ENCODE data around the gene CD302. TPM values are rescaled to one million over a fixed set of nuclear protein-coding genes. Genes with fewer than 3 reads are reported as not detected.
"Not testable (repeated sequence)": the region's sequence is repeated elsewhere in the genome, so short reads cannot be mapped to it uniquely, and the experiment has no call there.

CD302 gene
- polyA plus RNA-seq, 4 donors = 12.1 to 36.6 (median 23.2) TPM

- WGBS, 3 donors = 65 to 92% (median 82%) methylated on average over 1 of the region's 1 CpG
- Histone ChIP-seq H3K4me3 (ENCODE audit: low read depth in 1 of 3, low read length in 3 of 3) (no peak overlapping the region), H3K36me3 (ENCODE audit: control insufficient read depth in 3 of 3, insufficient read depth in 2 of 3, low read depth in 1 of 3, low read length in 3 of 3) (no peaks in the 10 kb centered on the region), H3K27me3 (ENCODE audit: control insufficient read depth in 3 of 3, insufficient read depth in 3 of 3, low read length in 3 of 3) (no peaks in the 10 kb centered on the region), H3K9me3 (ENCODE audit: control insufficient read depth in 2 of 2, insufficient read depth in 1 of 2, low read depth in 1 of 2, low read length in 1 of 2) (no peaks in the 10 kb centered on the region), H3K4me1 (ENCODE audit: control insufficient read depth in 3 of 3, insufficient read depth in 2 of 3, low read depth in 1 of 3, low read length in 2 of 3) (peaks cover 11 to 31% (median 12%) of the 10 kb centered on the region in 3 donors), H3K27ac (ENCODE audit: low read depth in 1 of 3, low read length in 2 of 3) (no peak overlapping the region)
- DNase-seq (no peak), FAIRE-seq (no peak)
These were observed 6.0 kb downstream of the CD302 start for GRCh38 chr2:159792036-159792435.

- DNase-seq = no peak
- WGBS, 3 donors = 26 to 47% (median 36%) methylated on average over 1 of the region's 1 CpG
These were observed 7.7 kb downstream of the CD302 start for GRCh38 chr2:159790323-159790722.

GRCh38 chr2:159788253-159788652 lies 9.8 kb downstream of the CD302 start:
- Histone ChIP-seq H3K4me1 (ENCODE audit: control insufficient read depth in 3 of 3, insufficient read depth in 2 of 3, low read depth in 1 of 3, low read length in 2 of 3) (peaks cover 3 to 15% (median 5%) of the 10 kb centered on the region in 3 donors), H3K9me3 (ENCODE audit: control insufficient read depth in 2 of 2, insufficient read depth in 1 of 2, low read depth in 1 of 2, low read length in 1 of 2) (no peaks in the 10 kb centered on the region), H3K36me3 (ENCODE audit: control insufficient read depth in 3 of 3, insufficient read depth in 2 of 3, low read depth in 1 of 3, low read length in 3 of 3) (no peaks in the 10 kb centered on the region), H3K27me3 (ENCODE audit: control insufficient read depth in 3 of 3, insufficient read depth in 3 of 3, low read length in 3 of 3) (no peaks in the 10 kb centered on the region), H3K4me3 (ENCODE audit: low read depth in 1 of 3, low read length in 3 of 3) (no peak overlapping the region), H3K27ac (ENCODE audit: low read depth in 1 of 3, low read length in 2 of 3) (no peak overlapping the region)
- DNase-seq = peak; percentile 39 to 54
- WGBS, 3 donors = 55 to 77% (median 76%) methylated on average over 3 of the region's 3 CpGs
- FAIRE-seq = no peak

More at GRCh38 chr2:159790323-159790722, 7.7 kb downstream of the CD302 start:
- FAIRE-seq = no peak
- Histone ChIP-seq H3K4me3 (ENCODE audit: low read depth in 1 of 3, low read length in 3 of 3) (no peak overlapping the region), H3K27me3 (ENCODE audit: control insufficient read depth in 3 of 3, insufficient read depth in 3 of 3, low read length in 3 of 3) (no peaks in the 10 kb centered on the region), H3K27ac (ENCODE audit: low read depth in 1 of 3, low read length in 2 of 3) (no peak overlapping the region), H3K36me3 (ENCODE audit: control insufficient read depth in 3 of 3, insufficient read depth in 2 of 3, low read depth in 1 of 3, low read length in 3 of 3) (no peaks in the 10 kb centered on the region), H3K4me1 (ENCODE audit: control insufficient read depth in 3 of 3, insufficient read depth in 2 of 3, low read depth in 1 of 3, low read length in 2 of 3) (peaks cover 5 to 22% (median 6%) of the 10 kb centered on the region in 3 donors), H3K9me3 (ENCODE audit: control insufficient read depth in 2 of 2, insufficient read depth in 1 of 2, low read depth in 1 of 2, low read length in 1 of 2) (no peaks in the 10 kb centered on the region)

- not testable (repeated sequence) for H3K27ac ChIP-seq (ENCODE audit: low read depth in 1 of 3, low read length in 2 of 3); FAIRE-seq; H3K4me3 ChIP-seq (ENCODE audit: low read depth in 1 of 3, low read length in 3 of 3); DNase-seq; H3K4me1 ChIP-seq (ENCODE audit: control insufficient read depth in 3 of 3, insufficient read depth in 2 of 3, low read depth in 1 of 3, low read length in 2 of 3); H3K36me3 ChIP-seq (ENCODE audit: control insufficient read depth in 3 of 3, insufficient read depth in 2 of 3, low read depth in 1 of 3, low read length in 3 of 3); H3K27me3 ChIP-seq (ENCODE audit: control insufficient read depth in 3 of 3, insufficient read depth in 3 of 3, low read length in 3 of 3); H3K9me3 ChIP-seq (ENCODE audit: control insufficient read depth in 2 of 2, insufficient read depth in 1 of 2, low read depth in 1 of 2, low read length in 1 of 2)
- 88 to 92% (median 91%) methylated on average over 6 of the region's 6 CpGs for WGBS, 3 donors
These were observed 10.4 kb downstream of the CD302 start for GRCh38 chr2:159787647-159788046.

GRCh38 chr2:159786938-159787337 lies 11.1 kb downstream of the CD302 start:
- 77 to 87% (median 79%) methylated on average over 2 of the region's 2 CpGs for WGBS, 3 donors
- DNase-seq (no peak), FAIRE-seq (peak; percentile 73)

GRCh38 chr2:159785195-159785594 lies 12.8 kb downstream of the CD302 start:
- Histone ChIP-seq H3K9me3 (ENCODE audit: control insufficient read depth in 2 of 2, insufficient read depth in 1 of 2, low read depth in 1 of 2, low read length in 1 of 2) (no peaks in the 10 kb centered on the region), H3K36me3 (ENCODE audit: control insufficient read depth in 3 of 3, insufficient read depth in 2 of 3, low read depth in 1 of 3, low read length in 3 of 3) (no peaks in the 10 kb centered on the region), H3K4me3 (ENCODE audit: low read depth in 1 of 3, low read length in 3 of 3) (no peak overlapping the region), H3K27me3 (ENCODE audit: control insufficient read depth in 3 of 3, insufficient read depth in 3 of 3, low read length in 3 of 3) (no peaks in the 10 kb centered on the region), H3K27ac (ENCODE audit: low read depth in 1 of 3, low read length in 2 of 3) (no peak overlapping the region), H3K4me1 (ENCODE audit: control insufficient read depth in 3 of 3, insufficient read depth in 2 of 3, low read depth in 1 of 3, low read length in 2 of 3) (peaks cover 0 to 2% (median 0%) of the 10 kb centered on the region in 3 donors)
- FAIRE-seq (no peak), DNase-seq (no peak)
- 90 to 93% (median 91%) methylated on average over 3 of the region's 3 CpGs for WGBS, 3 donors

More at GRCh38 chr2:159786938-159787337, 11.1 kb downstream of the CD302 start:
- Histone ChIP-seq H3K9me3 (ENCODE audit: control insufficient read depth in 2 of 2, insufficient read depth in 1 of 2, low read depth in 1 of 2, low read length in 1 of 2) (no peaks in the 10 kb centered on the region), H3K36me3 (ENCODE audit: control insufficient read depth in 3 of 3, insufficient read depth in 2 of 3, low read depth in 1 of 3, low read length in 3 of 3) (no peaks in the 10 kb centered on the region), H3K4me3 (ENCODE audit: low read depth in 1 of 3, low read length in 3 of 3) (no peak overlapping the region), H3K4me1 (ENCODE audit: control insufficient read depth in 3 of 3, insufficient read depth in 2 of 3, low read depth in 1 of 3, low read length in 2 of 3) (peaks cover 0 to 3% (median 2%) of the 10 kb centered on the region in 3 donors), H3K27ac (ENCODE audit: low read depth in 1 of 3, low read length in 2 of 3) (no peak overlapping the region), H3K27me3 (ENCODE audit: control insufficient read depth in 3 of 3, insufficient read depth in 3 of 3, low read length in 3 of 3) (no peaks in the 10 kb centered on the region)

GRCh38 chr2:159784744-159785143 lies 13.3 kb downstream of the CD302 start:
- not testable (repeated sequence) for DNase-seq; H3K9me3 ChIP-seq (ENCODE audit: control insufficient read depth in 2 of 2, insufficient read depth in 1 of 2, low read depth in 1 of 2, low read length in 1 of 2); H3K27me3 ChIP-seq (ENCODE audit: control insufficient read depth in 3 of 3, insufficient read depth in 3 of 3, low read length in 3 of 3); H3K36me3 ChIP-seq (ENCODE audit: control insufficient read depth in 3 of 3, insufficient read depth in 2 of 3, low read depth in 1 of 3, low read length in 3 of 3); FAIRE-seq; H3K27ac ChIP-seq (ENCODE audit: low read depth in 1 of 3, low read length in 2 of 3); H3K4me3 ChIP-seq (ENCODE audit: low read depth in 1 of 3, low read length in 3 of 3); H3K4me1 ChIP-seq (ENCODE audit: control insufficient read depth in 3 of 3, insufficient read depth in 2 of 3, low read depth in 1 of 3, low read length in 2 of 3)
- WGBS, 3 donors = 83 to 89% (median 86%) methylated on average over 6 of the region's 6 CpGs

GRCh38 chr2:159783556-159783955 lies 14.5 kb downstream of the CD302 start:
- FAIRE-seq (no peak), DNase-seq (no peak)
- Histone ChIP-seq H3K4me3 (ENCODE audit: low read depth in 1 of 3, low read length in 3 of 3) (no peak overlapping the region), H3K27me3 (ENCODE audit: control insufficient read depth in 3 of 3, insufficient read depth in 3 of 3, low read length in 3 of 3) (no peaks in the 10 kb centered on the region), H3K27ac (ENCODE audit: low read depth in 1 of 3, low read length in 2 of 3) (no peak overlapping the region), H3K9me3 (ENCODE audit: control insufficient read depth in 2 of 2, insufficient read depth in 1 of 2, low read depth in 1 of 2, low read length in 1 of 2) (no peaks in the 10 kb centered on the region), H3K4me1 (ENCODE audit: control insufficient read depth in 3 of 3, insufficient read depth in 2 of 3, low read depth in 1 of 3, low read length in 2 of 3) (peaks cover 0 to 2% (median 0%) of the 10 kb centered on the region in 3 donors), H3K36me3 (ENCODE audit: control insufficient read depth in 3 of 3, insufficient read depth in 2 of 3, low read depth in 1 of 3, low read length in 3 of 3) (peaks cover 0 to 4% (median 0%) of the 10 kb centered on the region in 3 donors)
- WGBS, 3 donors = 67 to 84% (median 81%) methylated on average over 1 of the region's 1 CpG

GRCh38 chr2:159776321-159776720 lies 21.7 kb downstream of the CD302 start:
- Histone ChIP-seq H3K9me3 (ENCODE audit: control insufficient read depth in 2 of 2, insufficient read depth in 1 of 2, low read depth in 1 of 2, low read length in 1 of 2) (no peaks in the 10 kb centered on the region), H3K27me3 (ENCODE audit: control insufficient read depth in 3 of 3, insufficient read depth in 3 of 3, low read length in 3 of 3) (no peaks in the 10 kb centered on the region), H3K27ac (ENCODE audit: low read depth in 1 of 3, low read length in 2 of 3) (no peak overlapping the region), H3K36me3 (ENCODE audit: control insufficient read depth in 3 of 3, insufficient read depth in 2 of 3, low read depth in 1 of 3, low read length in 3 of 3) (peaks cover 0 to 9% (median 5%) of the 10 kb centered on the region in 3 donors), H3K4me3 (ENCODE audit: low read depth in 1 of 3, low read length in 3 of 3) (no peak overlapping the region), H3K4me1 (ENCODE audit: control insufficient read depth in 3 of 3, insufficient read depth in 2 of 3, low read depth in 1 of 3, low read length in 2 of 3) (no peaks in the 10 kb centered on the region)
- FAIRE-seq = no peak
- no peak for DNase-seq
- WGBS, 3 donors = 85 to 95% (median 95%) methylated on average over 3 of the region's 3 CpGs
